ENCODE measurements around the gene ENKUR.

ENKUR gene

DNA sequence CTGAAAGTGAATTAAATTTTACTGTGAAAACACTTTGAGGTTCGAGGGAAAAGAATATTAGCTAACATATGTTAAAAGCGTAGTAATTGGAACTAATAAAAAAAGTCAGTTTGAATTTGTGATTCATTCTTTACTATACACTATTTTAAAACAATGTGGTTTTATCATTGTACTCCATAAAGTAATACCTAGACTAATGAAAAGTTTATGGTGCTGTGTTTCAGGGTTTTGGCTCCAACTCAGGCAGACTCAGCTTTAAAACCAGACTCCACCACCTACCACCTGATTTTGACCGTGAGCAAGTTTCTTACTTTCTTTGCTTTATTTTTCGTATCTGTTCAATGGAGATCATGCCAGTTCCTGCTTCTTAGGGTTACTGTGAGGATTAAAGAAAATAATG lies 54.4 kb downstream of the ENKUR start:
- H2AFZ ChIP-seq (ENCODE audit: low read depth, low read length, severe bottlenecking), result no peak overlapping the region
- no peaks in the 10 kb centered on the region for H3K79me2 ChIP-seq (ENCODE audit: insufficient read depth, low read length)
- H3K27ac ChIP-seq (ENCODE audit: low read depth, low read length), result no peak overlapping the region
- no peaks in the 10 kb centered on the region for H3K36me3 ChIP-seq (ENCODE audit: low read length)
- H4K20me1 ChIP-seq (ENCODE audit: low read depth, low read length), result no peaks in the 10 kb centered on the region
- H3K27me3 ChIP-seq (ENCODE audit: low read length), result no peaks in the 10 kb centered on the region
- no peak overlapping the region for H3K4me3 ChIP-seq (ENCODE audit: insufficient read depth, low read length, poor library complexity, severe bottlenecking)
- no peak overlapping the region for H3K9ac ChIP-seq (ENCODE audit: low read length)
- H3K9me3 ChIP-seq (ENCODE audit: insufficient read depth, low read length), result no peaks in the 10 kb centered on the region
- no peak overlapping the region for H3K4me2 ChIP-seq (ENCODE audit: low read depth, low read length, poor library complexity, severe bottlenecking)
- no peaks in the 10 kb centered on the region for H3F3A ChIP-seq (ENCODE audit: insufficient read depth)
- TF ChIP-seq, protein P1, sequence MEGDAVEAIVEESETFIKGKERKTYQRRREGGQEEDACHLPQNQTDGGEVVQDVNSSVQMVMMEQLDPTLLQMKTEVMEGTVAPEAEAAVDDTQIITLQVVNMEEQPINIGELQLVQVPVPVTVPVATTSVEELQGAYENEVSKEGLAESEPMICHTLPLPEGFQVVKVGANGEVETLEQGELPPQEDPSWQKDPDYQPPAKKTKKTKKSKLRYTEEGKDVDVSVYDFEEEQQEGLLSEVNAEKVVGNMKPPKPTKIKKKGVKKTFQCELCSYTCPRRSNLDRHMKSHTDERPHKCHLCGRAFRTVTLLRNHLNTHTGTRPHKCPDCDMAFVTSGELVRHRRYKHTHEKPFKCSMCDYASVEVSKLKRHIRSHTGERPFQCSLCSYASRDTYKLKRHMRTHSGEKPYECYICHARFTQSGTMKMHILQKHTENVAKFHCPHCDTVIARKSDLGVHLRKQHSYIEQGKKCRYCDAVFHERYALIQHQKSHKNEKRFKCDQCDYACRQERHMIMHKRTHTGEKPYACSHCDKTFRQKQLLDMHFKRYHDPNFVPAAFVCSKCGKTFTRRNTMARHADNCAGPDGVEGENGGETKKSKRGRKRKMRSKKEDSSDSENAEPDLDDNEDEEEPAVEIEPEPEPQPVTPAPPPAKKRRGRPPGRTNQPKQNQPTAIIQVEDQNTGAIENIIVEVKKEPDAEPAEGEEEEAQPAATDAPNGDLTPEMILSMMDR (IDR thresholded peaks at IDR 0.05; ENCODE audit: insufficient read depth, low read length, poor library complexity, severe bottlenecking), result no peak
- no peak for TF ChIP-seq EZH2phosphoT487 (conservative IDR thresholded peaks at IDR 0.05; ENCODE audit: low read length)
- no peaks in the 10 kb centered on the region for H3K9me2 ChIP-seq (replicated peaks; ENCODE audit: insufficient read depth, low read length)

DNA sequence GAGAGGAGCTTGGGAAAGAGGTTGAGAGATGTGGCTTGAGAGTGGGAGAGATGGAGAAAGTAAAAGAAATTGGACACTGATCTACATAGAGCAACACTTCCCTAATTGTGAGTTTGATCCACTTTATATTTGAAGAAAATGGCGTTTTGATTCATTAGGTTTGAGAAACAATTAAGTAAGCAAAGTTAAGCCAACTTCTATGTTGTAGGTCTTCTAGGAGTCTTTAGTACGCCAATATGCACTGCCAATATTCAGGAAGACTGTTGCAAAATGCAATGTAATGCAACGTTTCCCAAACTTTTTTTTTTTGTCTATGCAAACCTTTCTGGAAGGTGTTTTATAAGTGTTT lies 56.6 kb downstream of the ENKUR start:
- TF ChIP-seq EZH2phosphoT487 (conservative IDR thresholded peaks at IDR 0.05; ENCODE audit: low read length), result no peak
- TF ChIP-seq, protein P1 (IDR thresholded peaks at IDR 0.05; ENCODE audit: insufficient read depth, low read length, poor library complexity, severe bottlenecking), result no peak

DNA sequence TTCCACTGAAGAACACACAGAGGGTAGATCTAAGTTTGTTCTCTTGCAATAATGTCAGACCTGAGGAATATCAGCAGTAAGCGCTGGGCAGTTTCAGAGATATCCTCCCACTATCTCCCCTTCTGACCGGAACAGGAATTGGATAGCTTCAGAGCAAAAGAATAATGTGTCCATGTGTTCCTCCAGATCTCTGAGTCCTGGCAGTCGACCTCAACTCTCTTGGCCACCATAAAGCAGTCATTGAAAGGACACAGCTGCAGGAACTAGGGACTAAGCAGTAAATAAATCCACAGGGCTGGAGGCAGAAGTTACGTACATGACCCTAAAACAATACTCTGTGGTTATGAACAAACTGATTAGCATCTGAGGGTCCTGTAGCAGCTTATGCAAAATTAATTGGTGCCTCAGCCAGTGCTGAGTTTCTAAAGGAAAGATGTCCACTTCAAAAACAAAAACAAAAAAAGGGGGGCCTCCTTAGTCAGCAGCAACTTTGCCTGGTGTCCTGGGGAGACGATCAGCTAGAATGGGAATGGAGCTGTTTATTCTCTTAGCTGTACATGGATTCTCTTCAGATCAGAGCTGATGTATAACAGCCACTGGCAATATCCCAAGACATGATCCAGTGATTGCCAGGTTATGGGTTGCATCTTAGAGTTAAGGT lies 57.1 kb downstream of the ENKUR start:
- H3K4me3 ChIP-seq (ENCODE audit: insufficient read depth, low read length, poor library complexity, severe bottlenecking), result no peak overlapping the region
- H2AFZ ChIP-seq (ENCODE audit: low read depth, low read length, severe bottlenecking), result no peak overlapping the region
- no peaks in the 10 kb centered on the region for H4K20me1 ChIP-seq (ENCODE audit: low read depth, low read length)
- no peak overlapping the region for H3K27ac ChIP-seq (ENCODE audit: low read depth, low read length)
- no peak overlapping the region for H3K4me2 ChIP-seq (ENCODE audit: low read depth, low read length, poor library complexity, severe bottlenecking)
- no peak overlapping the region for H3K9ac ChIP-seq (ENCODE audit: low read length)
- H3K36me3 ChIP-seq (ENCODE audit: low read length), result no peaks in the 10 kb centered on the region
- TF ChIP-seq, protein P1 (IDR thresholded peaks at IDR 0.05; ENCODE audit: insufficient read depth, low read length, poor library complexity, severe bottlenecking), result no peak
- TF ChIP-seq EZH2phosphoT487 (conservative IDR thresholded peaks at IDR 0.05; ENCODE audit: low read length), result no peak
- no peaks in the 10 kb centered on the region for H3K9me3 ChIP-seq (ENCODE audit: insufficient read depth, low read length)
- no peaks in the 10 kb centered on the region for H3K27me3 ChIP-seq (ENCODE audit: low read length)
- H3F3A ChIP-seq (ENCODE audit: insufficient read depth), result no peaks in the 10 kb centered on the region
- no peaks in the 10 kb centered on the region for H3K79me2 ChIP-seq (ENCODE audit: insufficient read depth, low read length)
- no peaks in the 10 kb centered on the region for H3K9me2 ChIP-seq (replicated peaks; ENCODE audit: insufficient read depth, low read length)

More for the DNA sequence above, 56.6 kb downstream of the ENKUR start:
- Histone ChIP-seq H2AFZ (ENCODE audit: low read depth, low read length, severe bottlenecking) (no peak overlapping the region), H4K20me1 (ENCODE audit: low read depth, low read length) (no peaks in the 10 kb centered on the region), H3F3A (ENCODE audit: insufficient read depth) (no peaks in the 10 kb centered on the region), H3K27ac (ENCODE audit: low read depth, low read length) (no peak overlapping the region), H3K27me3 (ENCODE audit: low read length) (no peaks in the 10 kb centered on the region), H3K9me2 (replicated peaks; ENCODE audit: insufficient read depth, low read length) (no peaks in the 10 kb centered on the region), H3K9me3 (ENCODE audit: insufficient read depth, low read length) (no peaks in the 10 kb centered on the region), H3K36me3 (ENCODE audit: low read length) (no peaks in the 10 kb centered on the region), H3K4me3 (ENCODE audit: insufficient read depth, low read length, poor library complexity, severe bottlenecking) (no peak overlapping the region), H3K4me2 (ENCODE audit: low read depth, low read length, poor library complexity, severe bottlenecking) (no peak overlapping the region), H3K79me2 (ENCODE audit: insufficient read depth, low read length) (no peaks in the 10 kb centered on the region), H3K9ac (ENCODE audit: low read length) (no peak overlapping the region)

Measured in SU-DHL-6 (cell line).